Measurements from ENCODE around the gene IVD. TPM values are rescaled to one million over a fixed set of nuclear protein-coding genes. Genes with fewer than 3 reads are reported as not detected.

Gene IVD
- total RNA-seq, 1 experiment from 2014 or later, result 74.5 TPM

- Mint-ChIP-seq H3K4me3 (ENCODE audit: unreplicated experiment) (peak overlapping the region; percentile 53), H3K36me3 (ENCODE audit: insufficient read depth, unreplicated experiment) (peaks cover 6% of the 10 kb centered on the region), H3K9me3 (ENCODE audit: unreplicated experiment) (no peaks in the 10 kb centered on the region), H3K4me1 (ENCODE audit: low read depth, unreplicated experiment) (peaks cover 24% of the 10 kb centered on the region), H3K27ac (ENCODE audit: unreplicated experiment) (peak overlapping the region; percentile 94), H3K27me3 (ENCODE audit: insufficient read depth, unreplicated experiment) (no peaks in the 10 kb centered on the region)
- intact Hi-C loops (cut with micrococcal nuclease; ENCODE audit: unreplicated experiment), result no loop called here
- no peak for TF ChIP-seq CTCF (IDR thresholded peaks at IDR 0.05; ENCODE audit: insufficient read depth in 1 of 2, low read depth in 1 of 2, low read length in 1 of 2, severe bottlenecking in 1 of 2, unreplicated experiment in 1 of 2)
- Histone ChIP-seq H3K9me3 (no peaks in the 10 kb centered on the region), H3K4me1 (peaks cover 44% of the 10 kb centered on the region), H3K4me3 (ENCODE audit: low read depth, low read length) (no peak overlapping the region), H3K27me3 (replicated peaks; ENCODE audit: control insufficient read depth, insufficient read depth, low read length) (no peaks in the 10 kb centered on the region), H3K36me3 (ENCODE audit: control insufficient read depth, insufficient read depth, low read length) (no peaks in the 10 kb centered on the region)
- peak in 1 of 2 experiments; percentile 33 for DNase-seq
- CTCF ChIA-PET, result interaction anchor here (0.7 kb wide), 1 partner anchor 14 kb away, joined by 3 read pairs; the partner anchor contains the start of gene BAHD1
- BruUV-seq (replicated peaks), result no TSS peak
- POLR2A ChIA-PET, result interaction anchor here (0.6 kb wide), 1 partner anchor 75 kb away, joined by 3 read pairs; no protein-coding TSS in a partner anchor
Observed at GRCh38 chr15:40454904-40455391, 49.4 kb downstream of the IVD start.

- CTCF ChIA-PET, result interaction anchor here (0.5 kb wide), 1 partner anchor 223 kb away, joined by 4 read pairs; no protein-coding TSS in a partner anchor
- peak overlapping the region; percentile 94 for H3K27ac Mint-ChIP-seq (ENCODE audit: unreplicated experiment)
- intact Hi-C loops (cut with micrococcal nuclease; ENCODE audit: unreplicated experiment), result no loop called here
Observed at GRCh38 chr15:40456299-40456712, 50.7 kb downstream of the IVD start.

GRCh38 chr15:40456738-40457137 lies 51.1 kb downstream of the IVD start:
- peaks cover 24% of the 10 kb centered on the region for H3K4me1 Mint-ChIP-seq (ENCODE audit: low read depth, unreplicated experiment)
- ChIA-PET POLR2A (no interaction called here), CTCF (no interaction called here)
- no peak for DNase-seq
- no peaks in the 10 kb centered on the region for H3K27me3 Mint-ChIP-seq (ENCODE audit: insufficient read depth, unreplicated experiment)
- peaks cover 36% of the 10 kb centered on the region for H3K4me1 ChIP-seq
- intact Hi-C loops (cut with micrococcal nuclease; ENCODE audit: unreplicated experiment), result no loop called here
- no peak for TF ChIP-seq CTCF (IDR thresholded peaks at IDR 0.05; ENCODE audit: insufficient read depth in 1 of 2, low read depth in 1 of 2, low read length in 1 of 2, severe bottlenecking in 1 of 2, unreplicated experiment in 1 of 2)
- H3K27ac Mint-ChIP-seq (ENCODE audit: unreplicated experiment), result peak overlapping the region; percentile 94
- no peaks in the 10 kb centered on the region for H3K27me3 ChIP-seq (replicated peaks; ENCODE audit: control insufficient read depth, insufficient read depth, low read length)
- no peak overlapping the region for H3K4me3 ChIP-seq (ENCODE audit: low read depth, low read length)
- peaks cover 10% of the 10 kb centered on the region for H3K36me3 Mint-ChIP-seq (ENCODE audit: insufficient read depth, unreplicated experiment)
- BruUV-seq (replicated peaks), result no TSS peak
- no peaks in the 10 kb centered on the region for H3K9me3 Mint-ChIP-seq (ENCODE audit: unreplicated experiment)
- H3K4me3 Mint-ChIP-seq (ENCODE audit: unreplicated experiment), result no peak overlapping the region
- H3K9me3 ChIP-seq, result no peaks in the 10 kb centered on the region
- H3K36me3 ChIP-seq (ENCODE audit: control insufficient read depth, insufficient read depth, low read length), result 0 out of 2 replicates have a peak, but pooled peaks cover 1% of the 10 kb centered on the region

More at GRCh38 chr15:40456299-40456712, 50.7 kb downstream of the IVD start:
- Mint-ChIP-seq H3K4me3 (ENCODE audit: unreplicated experiment) (no peak overlapping the region), H3K27me3 (ENCODE audit: insufficient read depth, unreplicated experiment) (no peaks in the 10 kb centered on the region), H3K9me3 (ENCODE audit: unreplicated experiment) (no peaks in the 10 kb centered on the region), H3K4me1 (ENCODE audit: low read depth, unreplicated experiment) (peaks cover 24% of the 10 kb centered on the region), H3K36me3 (ENCODE audit: insufficient read depth, unreplicated experiment) (peaks cover 10% of the 10 kb centered on the region)
- no peak for TF ChIP-seq CTCF (IDR thresholded peaks at IDR 0.05; ENCODE audit: insufficient read depth in 1 of 2, low read depth in 1 of 2, low read length in 1 of 2, severe bottlenecking in 1 of 2, unreplicated experiment in 1 of 2)
- H3K4me3 ChIP-seq (ENCODE audit: low read depth, low read length), result no peak overlapping the region
- peaks cover 41% of the 10 kb centered on the region for H3K4me1 ChIP-seq
- 0 out of 2 replicates have a peak, but pooled peaks cover 1% of the 10 kb centered on the region for H3K36me3 ChIP-seq (ENCODE audit: control insufficient read depth, insufficient read depth, low read length)
- no peaks in the 10 kb centered on the region for H3K9me3 ChIP-seq
- H3K27me3 ChIP-seq (replicated peaks; ENCODE audit: control insufficient read depth, insufficient read depth, low read length), result no peaks in the 10 kb centered on the region
- no TSS peak for BruUV-seq (replicated peaks)
- no peak for DNase-seq
- POLR2A ChIA-PET, result no interaction called here
